Suppressor macrophage treated with lipopolysaccharide for 4 hours (primary cell): ENCODE results near the gene ARFIP1.
A peak's percentile ranks its signal among the peaks of the same experiment; 100 is the strongest.
"Not testable (repeated sequence)": the region's sequence is repeated elsewhere in the genome, so short reads cannot be mapped to it uniquely, and the experiment has no call there.

Source experiments
- DNase-seq: peaks from one replicate; pipeline ENCODE4 v3.0.0-alpha.2; 2020

The ARFIP1 gene

GRCh38 chr4:152848508-152848907 is 68.8 kb downstream of the ARFIP1 start:
- no peak for DNase-seq

- no peak for DNase-seq
These were observed 69.6 kb downstream of the ARFIP1 start for GRCh38 chr4:152849350-152849749.

DNA sequence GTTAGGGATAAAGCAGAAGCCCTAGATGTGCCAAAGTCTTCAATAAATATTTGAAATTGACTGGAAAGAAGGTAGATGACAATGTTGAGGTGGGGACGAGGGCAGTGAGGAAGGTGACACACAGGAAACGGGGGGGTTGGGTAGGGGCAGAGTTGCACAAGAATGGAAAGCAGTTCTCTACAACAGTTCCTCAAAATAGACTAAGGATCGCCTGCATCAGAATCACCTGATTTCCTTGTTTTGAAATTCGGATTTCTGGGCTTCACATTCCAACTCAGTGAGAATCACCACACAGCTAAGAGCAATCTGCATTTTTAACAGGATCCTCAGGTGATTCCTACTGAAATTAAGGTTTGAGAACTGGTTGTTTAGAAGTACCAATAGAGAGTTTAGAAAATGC is 70.6 kb downstream of the ARFIP1 start:
- DNase-seq: peak; percentile 73

- DNase-seq: no peak
These were observed 71.5 kb downstream of the ARFIP1 start for GRCh38 chr4:152851226-152851625.

GRCh38 chr4:152853293-152853692 is 73.5 kb downstream of the ARFIP1 start:
- no peak for DNase-seq

DNA sequence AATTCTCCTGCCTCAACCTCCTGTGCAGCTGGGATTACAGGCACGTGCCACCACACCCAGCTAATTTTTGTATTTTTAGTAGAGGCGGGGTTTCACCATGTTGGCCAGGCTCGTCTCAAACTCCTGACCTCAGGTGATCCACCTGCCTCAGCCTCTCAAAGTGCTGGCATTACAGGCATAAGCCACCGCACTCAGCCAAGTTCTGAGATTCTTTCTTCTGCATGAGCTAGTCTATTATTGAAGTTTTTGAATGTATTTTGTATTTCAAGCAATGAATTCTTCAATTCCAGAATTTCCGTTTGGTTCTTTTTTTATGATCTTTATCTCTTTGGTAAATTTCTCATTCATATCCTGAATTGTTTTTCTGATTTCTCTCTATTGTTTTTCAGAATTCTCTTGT is 74.3 kb downstream of the ARFIP1 start:
- DNase-seq: not testable (repeated sequence)

DNA sequence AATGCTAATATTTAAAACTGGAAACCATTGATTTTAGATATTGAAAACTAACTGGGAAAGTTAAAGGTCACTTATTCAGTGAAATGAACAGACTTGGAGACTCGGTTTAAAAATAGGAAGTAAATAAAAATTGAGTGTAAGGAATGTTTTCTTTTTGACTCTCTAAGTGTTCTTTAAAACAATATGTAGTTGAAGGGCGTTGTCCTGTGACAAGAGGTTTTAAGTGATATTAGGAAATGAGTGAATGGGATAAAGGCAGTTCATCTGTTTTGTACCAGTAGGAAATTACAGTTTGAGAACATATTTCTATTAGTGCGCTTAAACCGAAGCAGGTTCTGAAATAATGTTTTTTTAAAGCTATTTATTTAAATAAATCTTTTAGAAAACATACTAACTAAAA is 77.2 kb downstream of the ARFIP1 start:
- DNase-seq: no peak

- DNase-seq: no peak
These were observed 79.2 kb downstream of the ARFIP1 start for GRCh38 chr4:152858934-152859333.

DNA sequence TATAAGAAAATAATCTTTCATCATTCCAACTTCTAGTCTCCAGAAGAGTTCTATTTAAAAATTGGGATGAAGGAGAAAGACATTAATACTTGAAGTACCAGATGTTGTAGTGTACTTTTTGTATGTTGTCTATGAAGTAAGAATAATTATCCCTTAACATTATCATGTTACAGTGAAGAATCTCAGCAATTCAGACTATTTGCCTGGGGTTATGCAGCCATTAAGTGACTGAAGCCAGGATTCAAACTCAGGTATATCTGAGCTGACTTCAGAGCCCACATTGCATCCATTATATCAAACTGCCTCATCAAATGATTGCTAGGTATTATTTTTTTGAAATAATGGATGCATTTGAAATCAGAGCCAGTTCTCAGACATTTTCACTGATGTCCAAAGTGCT is 80.3 kb downstream of the ARFIP1 start:
- no peak for DNase-seq

DNA sequence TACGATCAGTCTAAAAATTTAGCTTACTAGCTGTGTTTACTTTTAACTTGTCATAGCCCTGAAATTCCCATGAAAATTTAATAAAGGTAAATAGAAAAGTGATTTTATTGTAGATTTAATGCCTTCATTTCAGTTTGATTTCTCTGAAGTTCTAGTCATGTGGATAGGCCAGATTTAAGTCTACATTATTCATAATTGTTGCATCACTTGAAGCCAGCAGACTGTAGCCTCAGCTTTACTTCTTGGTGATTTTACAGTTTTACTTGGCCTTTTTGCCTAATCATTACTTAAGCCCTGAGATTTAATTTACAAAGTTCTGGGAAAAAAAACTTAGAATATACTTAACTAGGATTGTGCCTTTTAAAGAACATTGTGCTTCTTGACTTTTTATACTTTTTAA is 82.9 kb downstream of the ARFIP1 start:
- DNase-seq: no peak

- DNase-seq: no peak
These were observed 84.6 kb downstream of the ARFIP1 start for GRCh38 chr4:152864361-152864760.

DNA sequence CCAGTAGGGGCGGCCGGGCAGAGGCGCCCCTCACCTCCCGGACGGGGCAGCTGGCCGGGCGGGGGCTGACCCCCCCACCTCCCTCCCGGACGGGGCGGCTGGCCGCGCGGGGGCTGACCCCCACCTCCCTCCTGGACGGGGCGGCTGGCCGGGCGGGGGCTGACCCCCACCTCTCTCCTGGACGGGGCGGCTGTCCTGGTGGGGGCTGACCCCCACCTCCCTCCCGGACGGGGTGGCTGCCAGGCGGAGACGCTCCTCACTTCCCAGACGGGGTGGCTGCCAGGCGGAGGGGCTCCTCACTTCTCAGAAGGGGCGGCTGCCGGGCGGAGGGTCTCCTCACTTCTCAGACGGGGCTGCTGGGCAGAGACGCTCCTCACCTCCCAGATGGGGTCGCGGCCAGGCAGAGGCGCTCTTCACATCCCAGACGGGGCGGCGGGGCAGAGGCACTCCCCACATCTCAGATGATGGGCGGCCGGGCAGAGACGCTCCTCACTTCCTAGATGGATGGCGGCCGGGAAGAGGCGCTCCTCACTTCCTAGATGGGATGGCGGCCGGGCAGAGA is 86.8 kb downstream of the ARFIP1 start:
- DNase-seq: not testable (repeated sequence)

GRCh38 chr4:152870606-152871005 is 90.9 kb downstream of the ARFIP1 start:
- no peak for DNase-seq

DNA sequence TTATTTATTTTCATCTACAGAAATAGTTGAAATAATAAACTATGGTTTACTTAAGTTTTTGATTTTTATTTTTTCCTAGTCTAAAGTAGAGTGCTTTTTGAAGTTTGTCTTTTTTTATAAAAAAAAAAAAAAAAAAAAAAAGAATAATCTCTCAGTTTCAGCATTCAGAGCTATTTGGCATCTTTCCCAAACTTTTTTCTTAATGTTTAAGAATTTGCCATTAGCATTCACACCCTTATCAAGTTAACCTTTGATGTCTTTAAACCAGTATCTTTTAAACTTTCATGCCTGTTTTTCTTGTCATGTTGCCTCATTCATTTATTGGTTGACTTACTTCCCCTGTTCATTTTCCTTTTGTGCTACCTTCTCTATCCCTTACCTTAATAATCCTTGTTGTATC is 95.5 kb downstream of the ARFIP1 start:
- no peak for DNase-seq

- no peak for DNase-seq
These were observed 98.1 kb downstream of the ARFIP1 start for GRCh38 chr4:152877868-152878267.

GRCh38 chr4:152880263-152880662 is 100.5 kb downstream of the ARFIP1 start:
- peak; percentile 29 for DNase-seq

GRCh38 chr4:152881974-152882373 is 102.2 kb downstream of the ARFIP1 start:
- no peak for DNase-seq

DNA sequence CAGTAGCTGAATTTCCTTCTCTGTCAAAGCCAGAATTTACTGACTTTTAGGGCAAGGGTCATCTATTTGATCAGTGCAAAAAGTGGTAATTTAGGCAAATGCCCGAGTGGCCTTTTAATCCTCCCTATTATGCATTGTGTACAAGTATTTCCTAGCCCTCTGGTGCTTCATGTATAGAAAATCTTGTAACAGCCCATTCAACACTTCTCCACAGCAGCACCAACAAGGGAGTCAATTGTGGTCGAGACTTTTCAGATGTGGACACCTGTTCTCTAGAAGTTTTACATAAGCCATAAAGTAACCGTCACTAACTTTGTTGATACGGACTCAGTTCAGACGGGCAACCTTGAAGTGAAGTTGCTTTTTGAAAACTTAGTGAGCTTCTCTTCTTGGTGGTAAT is 105.4 kb downstream of the ARFIP1 start:
- no peak for DNase-seq

- no peak for DNase-seq
These were observed 106.4 kb downstream of the ARFIP1 start for GRCh38 chr4:152886201-152886600.

DNA sequence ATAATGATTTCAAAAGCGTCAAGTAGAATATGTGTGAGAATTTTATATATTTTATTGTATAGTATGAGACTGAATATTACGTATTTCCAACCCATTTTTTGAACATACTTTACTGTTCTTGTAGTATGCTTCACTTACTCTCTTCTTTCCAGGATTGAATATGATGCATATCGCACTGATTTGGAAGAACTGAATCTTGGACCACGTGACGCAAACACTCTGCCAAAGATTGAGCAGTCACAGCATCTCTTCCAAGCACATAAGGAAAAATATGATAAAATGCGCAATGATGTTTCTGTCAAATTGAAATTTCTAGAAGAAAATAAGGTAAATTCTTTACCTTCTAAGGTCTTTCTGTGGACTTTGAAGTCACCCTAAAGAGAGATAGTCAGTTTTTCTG is 108.2 kb downstream of the ARFIP1 start:
- no peak for DNase-seq

DNA sequence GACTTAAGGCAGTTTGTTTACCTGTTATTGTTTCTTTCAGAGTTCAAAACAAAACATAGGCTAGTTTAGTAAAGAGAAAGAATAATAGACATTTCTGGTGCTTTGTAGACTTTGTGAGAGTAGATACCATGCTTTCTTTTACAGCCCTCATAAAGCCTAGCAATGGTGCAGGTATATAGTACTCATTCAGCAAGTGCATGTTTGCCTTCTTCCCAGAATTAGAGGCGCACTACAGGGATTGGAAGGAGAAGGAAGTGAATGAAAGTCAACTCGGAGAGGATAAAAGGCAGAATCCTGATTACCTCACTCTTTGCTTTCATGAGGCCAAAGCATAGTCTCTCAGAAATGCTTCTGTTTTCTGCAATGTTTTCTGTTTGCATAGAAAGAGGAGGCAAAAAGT is 113.2 kb downstream of the ARFIP1 start:
- DNase-seq: no peak

DNA sequence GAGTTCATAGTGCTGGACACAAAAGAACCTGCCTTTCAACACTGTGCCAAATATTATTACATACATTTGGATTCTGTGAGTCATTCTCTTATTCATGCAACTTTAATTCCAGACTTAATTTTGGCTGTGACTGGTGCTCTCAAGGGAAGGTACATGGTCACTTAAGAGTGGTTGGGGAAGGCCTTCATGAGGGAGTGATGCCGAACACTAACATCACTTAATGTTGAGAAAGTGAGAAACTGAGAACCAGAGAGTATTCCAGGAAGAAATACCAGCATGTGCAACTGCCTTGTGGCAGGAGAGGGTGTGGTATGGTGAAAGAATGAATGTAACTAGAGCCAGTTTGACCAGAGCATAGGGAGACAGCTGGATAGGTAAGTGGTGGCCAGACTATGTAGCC is 114.9 kb downstream of the ARFIP1 start:
- no peak for DNase-seq

- no peak for DNase-seq
These were observed 117.1 kb downstream of the ARFIP1 start for GRCh38 chr4:152896811-152897210.

- not testable (repeated sequence) for DNase-seq
These were observed 118.4 kb downstream of the ARFIP1 start for GRCh38 chr4:152898133-152898532.

- no peak for DNase-seq
These were observed 118.9 kb downstream of the ARFIP1 start for GRCh38 chr4:152898606-152899005.

DNA sequence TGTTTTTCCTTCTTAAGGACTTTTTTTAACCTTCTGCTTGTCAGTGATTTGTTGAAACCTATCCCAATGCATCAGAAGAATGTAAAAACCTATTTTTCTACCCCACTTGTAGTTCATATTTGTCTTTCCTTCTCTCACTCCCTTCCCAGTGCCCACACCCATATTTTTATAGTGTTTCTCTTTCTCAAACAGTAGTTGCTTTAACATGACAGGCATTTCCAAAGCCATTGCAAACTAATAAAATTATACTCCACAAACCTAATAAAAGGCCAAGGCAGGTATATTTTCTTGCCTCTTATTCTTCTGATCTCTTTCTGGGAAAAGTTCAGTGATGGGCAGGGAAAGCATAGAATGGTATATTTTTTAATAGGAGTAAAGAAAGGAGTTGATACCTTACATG is 120.6 kb downstream of the ARFIP1 start:
- no peak for DNase-seq
